HG03558 (cell line): ENCODE results near the gene RAI2.
"Not testable (repeated sequence)": the region's sequence is repeated elsewhere in the genome, so short reads cannot be mapped to it uniquely, and the experiment has no call there.

ENCODE experiments used
- ATAC-seq: cut with Tn5 transposase; IDR thresholded peaks from one replicate; pipeline ENCODE4 v1.9.1; 2021; ENCODE audit warnings: moderate number of reproducible peaks; ENCODE audit not compliant: unreplicated experiment; ENCODE audit errors: extremely low read depth

Gene RAI2

DNA sequence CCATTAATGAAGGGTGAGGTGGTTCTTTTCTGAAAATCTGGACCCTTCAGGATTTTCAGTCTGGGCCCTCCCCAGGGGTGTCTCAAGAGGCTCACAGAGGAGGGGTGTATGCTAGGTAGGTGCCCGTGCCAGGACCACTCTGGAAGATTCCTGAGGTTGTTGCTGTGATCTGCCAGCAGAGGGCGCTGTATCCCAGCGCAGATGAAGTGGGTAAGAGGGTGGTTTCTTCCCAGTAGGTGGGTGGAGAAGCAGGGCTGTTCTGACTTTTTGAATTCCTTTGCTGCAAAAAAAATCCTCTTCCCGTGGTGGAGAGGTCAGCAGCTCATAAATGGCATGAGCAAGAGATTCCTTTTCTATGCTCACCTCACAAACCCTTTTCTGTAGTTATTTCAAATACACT, 72.7 kb downstream of the RAI2 start:
- ATAC-seq = no peak

DNA sequence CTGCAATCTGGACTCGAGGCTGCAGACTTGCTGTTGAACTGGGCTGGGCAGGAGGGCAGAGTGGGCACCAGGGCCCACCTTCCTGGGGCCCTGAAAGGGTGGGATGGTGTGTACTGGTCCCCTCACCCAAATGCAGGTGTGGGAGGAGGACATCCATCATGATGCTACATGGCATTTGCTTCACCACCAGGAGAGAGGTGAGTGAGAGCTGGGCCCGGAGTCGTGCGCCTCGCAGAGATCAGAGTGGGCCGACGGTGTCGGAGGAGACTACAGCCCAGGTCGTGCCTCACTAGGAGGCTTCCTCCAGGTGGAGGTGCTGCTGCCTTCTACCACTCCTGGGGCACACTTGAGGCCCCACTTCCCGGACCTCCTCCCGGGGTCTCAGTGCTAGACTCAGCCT, 73.5 kb downstream of the RAI2 start:
- ATAC-seq = no peak

DNA sequence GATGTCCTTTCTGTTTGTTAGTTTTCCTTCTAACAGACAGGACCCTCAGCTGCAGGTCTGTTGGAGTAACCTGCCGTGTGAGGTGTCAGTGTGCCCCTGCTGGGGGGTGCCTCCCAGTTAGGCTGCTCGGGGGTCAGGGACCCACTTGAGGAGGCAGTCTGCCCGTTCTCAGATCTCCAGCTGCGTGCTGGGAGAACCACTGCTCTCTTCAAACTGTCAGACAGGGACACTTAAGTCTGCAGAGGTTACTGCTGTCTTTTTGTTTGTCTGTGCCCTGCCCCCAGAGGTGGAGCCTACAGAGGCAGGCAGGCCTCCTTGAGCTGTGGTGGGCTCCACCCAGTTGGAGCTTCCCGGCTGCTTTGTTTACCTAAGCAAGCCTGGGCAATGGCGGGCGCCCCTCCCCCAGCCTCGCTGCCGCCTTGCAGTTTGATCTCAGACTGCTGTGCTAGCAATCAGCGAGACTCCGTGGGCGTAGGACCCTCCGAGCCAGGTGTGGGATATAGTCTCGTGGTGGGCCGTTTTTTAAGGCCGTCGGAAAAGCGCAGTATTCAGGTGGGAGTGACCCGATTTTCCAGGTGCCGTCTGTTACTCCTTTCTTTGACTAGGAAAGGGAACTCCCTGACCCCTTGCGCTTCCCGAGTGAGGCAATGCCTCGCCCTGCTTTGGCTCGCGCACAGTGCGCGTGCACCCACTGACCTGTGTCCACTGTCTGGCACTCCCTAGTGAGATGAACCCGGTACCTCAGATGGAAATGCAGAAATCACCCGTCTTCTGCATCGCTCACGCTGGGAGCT, 74.3 kb downstream of the RAI2 start:
- not testable (repeated sequence) for ATAC-seq

GRCh38 chrX:17779434-17779833, 81.7 kb downstream of the RAI2 start:
- no peak for ATAC-seq

GRCh38 chrX:17778997-17779396, 82.1 kb downstream of the RAI2 start:
- ATAC-seq = no peak

DNA sequence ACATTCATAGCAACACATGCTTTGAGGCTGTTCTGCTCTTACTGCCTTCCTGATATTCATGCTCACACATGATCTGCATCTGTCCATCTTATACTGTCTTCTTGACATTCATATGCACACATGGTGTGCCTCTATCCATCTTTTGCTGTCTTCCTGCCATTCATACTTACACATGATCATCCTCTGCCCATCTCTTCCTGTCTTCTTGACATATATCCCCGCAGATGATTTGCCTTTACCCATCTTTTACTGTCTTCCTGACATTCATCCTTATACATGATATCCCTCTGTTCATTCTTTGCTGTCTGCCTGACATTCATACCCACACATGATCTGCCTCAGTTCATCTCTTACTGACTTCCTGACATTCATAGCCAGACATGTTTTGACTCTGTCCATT, 87.0 kb downstream of the RAI2 start:
- ATAC-seq = no peak

DNA sequence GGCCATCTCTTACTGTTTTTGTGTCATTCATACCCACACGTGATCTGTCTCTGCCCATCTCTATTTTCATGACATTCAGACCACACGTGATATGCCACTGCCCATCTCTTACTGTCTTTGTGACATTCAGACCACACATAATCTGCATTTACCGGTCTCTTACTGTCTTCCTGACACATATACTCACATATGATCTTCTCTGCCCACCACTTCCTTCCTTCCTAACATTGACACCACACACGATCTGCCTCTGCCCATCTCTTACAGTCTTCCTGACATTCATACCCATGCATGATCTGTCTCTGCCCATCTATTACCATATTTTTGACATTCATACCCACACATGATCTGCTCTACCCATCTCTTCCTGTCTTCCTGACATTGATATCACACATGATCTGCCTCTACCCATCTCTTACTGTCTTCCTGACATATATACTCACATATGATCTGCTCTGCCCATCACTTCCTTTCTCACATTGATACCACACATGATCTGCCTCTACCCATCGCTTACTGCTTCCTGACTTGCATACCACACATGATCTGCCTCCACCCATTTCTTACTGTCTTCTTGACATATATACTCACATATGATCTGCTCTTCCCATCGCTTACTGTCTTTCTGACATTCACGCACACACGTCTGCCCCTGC, 87.7 kb downstream of the RAI2 start:
- ATAC-seq = no peak

DNA sequence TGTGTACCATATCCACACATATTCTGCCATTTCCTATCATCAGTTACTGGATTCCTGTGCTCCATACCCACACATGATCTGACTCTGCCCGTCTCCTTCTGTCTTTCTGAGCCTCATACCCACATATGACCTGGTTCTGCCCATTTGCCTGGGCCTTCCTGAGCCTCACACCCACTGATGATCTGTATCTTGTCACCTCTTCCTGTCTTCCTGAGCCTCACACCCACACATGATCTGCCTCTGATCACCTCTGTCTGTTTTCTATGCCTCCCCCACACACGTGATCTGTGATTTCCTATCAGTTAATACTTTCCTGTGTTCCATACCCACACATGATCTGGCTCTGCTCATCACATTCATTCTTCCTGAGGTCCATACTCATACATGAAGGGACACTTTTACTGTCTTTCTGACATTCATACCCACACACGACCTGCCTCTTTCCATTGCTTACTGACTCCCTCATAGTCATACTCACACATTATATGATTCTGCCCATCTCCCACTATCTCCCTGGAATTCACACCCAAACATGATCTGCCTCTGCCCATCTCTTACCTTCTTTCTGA, 91.3 kb downstream of the RAI2 start:
- ATAC-seq = no peak

DNA sequence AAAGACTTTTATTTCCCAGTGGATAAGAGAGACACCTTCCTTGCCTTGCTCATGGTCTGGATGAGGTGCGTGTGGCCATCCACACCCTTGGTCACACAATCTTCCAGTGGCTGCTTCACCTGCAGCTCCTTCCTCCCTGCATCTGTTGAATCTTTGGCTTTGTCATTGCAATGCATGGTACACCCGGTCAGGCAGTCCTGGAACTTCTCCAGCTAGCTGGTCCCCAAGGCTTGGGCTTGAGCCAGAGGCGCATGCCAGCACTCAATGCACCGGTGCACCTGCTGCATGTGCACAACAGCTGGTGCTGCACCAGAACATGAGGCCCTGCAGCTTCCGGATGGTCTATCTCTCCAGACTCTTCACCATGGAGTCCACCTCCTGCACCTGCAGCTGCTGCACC, 92.1 kb downstream of the RAI2 start:
- ATAC-seq = no peak

DNA sequence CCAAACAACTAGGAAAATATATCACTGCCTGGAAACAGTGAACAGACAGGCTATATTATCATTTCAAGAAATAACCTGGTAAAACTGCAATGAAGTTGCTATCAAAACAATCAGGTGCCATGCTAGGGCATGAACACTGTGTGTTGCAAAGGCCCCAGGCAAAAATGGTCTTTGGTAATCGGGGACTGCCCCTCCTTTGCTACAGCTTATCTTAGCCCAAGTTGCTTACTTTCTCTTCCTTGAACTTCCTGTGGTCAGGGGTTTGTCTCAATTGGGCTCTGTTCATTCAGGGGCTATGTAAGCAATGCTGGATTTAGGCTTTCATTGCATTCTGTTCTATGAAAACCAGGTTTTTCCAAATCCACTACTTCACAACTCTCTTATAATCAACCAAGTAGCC, 93.4 kb downstream of the RAI2 start:
- ATAC-seq = no peak

DNA sequence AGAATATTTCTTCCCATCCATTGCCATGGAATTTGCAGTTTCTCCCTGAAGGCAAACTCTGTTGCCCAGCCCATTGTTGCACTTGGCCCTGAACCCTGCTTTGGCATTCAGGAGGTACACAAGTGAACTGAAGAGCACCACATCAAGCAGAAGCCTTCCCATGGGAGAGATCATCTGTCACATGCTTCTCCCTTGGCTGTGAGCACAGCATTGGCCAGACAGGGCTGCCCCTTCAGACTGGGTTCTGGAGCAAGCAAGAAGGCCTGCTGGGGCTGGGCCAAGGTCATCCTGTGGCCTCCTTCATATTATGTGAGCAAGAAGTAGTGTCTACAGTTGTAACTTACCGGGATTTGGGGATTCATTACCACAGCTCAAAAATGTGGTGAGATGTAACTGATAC, 101.1 kb downstream of the RAI2 start:
- no peak for ATAC-seq

DNA sequence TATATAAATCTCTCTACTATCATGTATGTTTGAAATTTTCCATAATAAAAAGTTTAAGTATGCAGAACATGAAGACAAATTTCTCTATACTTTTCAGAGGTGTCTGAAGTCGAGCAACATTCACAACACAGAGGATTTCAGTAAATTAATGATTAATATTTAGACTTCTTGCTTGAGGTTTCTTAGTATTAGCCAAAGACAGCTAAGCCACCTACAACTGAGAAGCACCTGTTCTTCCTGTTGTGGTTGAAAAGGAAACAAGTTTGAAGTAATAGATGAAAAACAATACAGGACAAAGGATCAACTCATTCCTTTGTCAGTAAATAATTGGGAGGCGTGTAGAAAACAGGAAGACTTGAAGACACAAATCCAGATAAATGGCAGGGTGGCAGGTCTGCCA, 102.7 kb downstream of the RAI2 start:
- ATAC-seq = peak; percentile 64

- ATAC-seq = no peak
Measured at GRCh38 chrX:17750436-17750835, 110.7 kb downstream of the RAI2 start.
